ENCODE data around the gene WDR20. TPM values are rescaled to one million over a fixed set of nuclear protein-coding genes. Genes with fewer than 3 reads are reported as not detected.

The WDR20 gene
- total RNA-seq = 15.6 and 18.3 TPM in 2 replicates

GRCh38 chr14:102139286-102140026, at the start of gene WDR20:
WDR20 (plus strand) TSS chr14:102139897; CDS start chr14:102139924, 27 bp downstream.
- H3K27ac ChIP-seq (ENCODE audit: low read depth, low read length) = peak within 1 kb of the TSS; percentile 81
- peaks cover 47% of the 10 kb centered on the region for H3K79me2 ChIP-seq (ENCODE audit: insufficient read depth, low read length)
- no peaks in the 10 kb centered on the region for H3K9me3 ChIP-seq (ENCODE audit: low read depth, low read length)
- H3K27me3 ChIP-seq (ENCODE audit: insufficient read depth, low read length) = no peaks in the 10 kb centered on the region
- peak within 1 kb of the TSS; percentile 86 for H3K4me3 ChIP-seq (ENCODE audit: insufficient read depth, low read length)
- H3K36me3 ChIP-seq (ENCODE audit: insufficient read depth, low read length) = peaks cover 4% of the 10 kb centered on the region
- H3K4me2 ChIP-seq (ENCODE audit: insufficient read depth, low read length) = peak within 1 kb of the TSS; percentile 99
- peaks cover 19% of the 10 kb centered on the region for H3K4me1 ChIP-seq (ENCODE audit: insufficient read depth, low read length)
- peak; percentile 99 for DNase-seq (ENCODE audit: insufficient read length, low spot score, missing footprints)
- H4K20me1 ChIP-seq (ENCODE audit: insufficient read depth, low read length) = peaks cover 26% of the 10 kb centered on the region
- no peak for TF ChIP-seq CTCF (IDR thresholded peaks at IDR 0.05; ENCODE audit: extremely low read depth, low read depth, low read length)
- peak within 1 kb of the TSS; percentile 97 for H2AFZ ChIP-seq (ENCODE audit: low read length)

GRCh38 chr14:102090713-102091112, 49.0 kb upstream of the WDR20 start:
- no peak overlapping the region for H2AFZ ChIP-seq (ENCODE audit: low read length)
- no peaks in the 10 kb centered on the region for H3K9me3 ChIP-seq (ENCODE audit: low read depth, low read length)
- H4K20me1 ChIP-seq (ENCODE audit: insufficient read depth, low read length) = peaks cover 6% of the 10 kb centered on the region
- H3K4me3 ChIP-seq (ENCODE audit: insufficient read depth, low read length) = no peak overlapping the region
- DNase-seq (ENCODE audit: insufficient read length, low spot score, missing footprints) = no peak
- H3K4me2 ChIP-seq (ENCODE audit: insufficient read depth, low read length) = no peak overlapping the region
- no peak for TF ChIP-seq CTCF (IDR thresholded peaks at IDR 0.05; ENCODE audit: extremely low read depth, low read depth, low read length)
- H3K4me1 ChIP-seq (ENCODE audit: insufficient read depth, low read length) = peaks cover 15% of the 10 kb centered on the region
- no peaks in the 10 kb centered on the region for H3K27me3 ChIP-seq (ENCODE audit: insufficient read depth, low read length)
- no peak overlapping the region for H3K27ac ChIP-seq (ENCODE audit: low read depth, low read length)
- H3K36me3 ChIP-seq (ENCODE audit: insufficient read depth, low read length) = peaks cover 3% of the 10 kb centered on the region
- peaks cover 16% of the 10 kb centered on the region for H3K79me2 ChIP-seq (ENCODE audit: insufficient read depth, low read length)

- Histone ChIP-seq H3K9me3 (ENCODE audit: low read depth, low read length) (no peaks in the 10 kb centered on the region), H3K36me3 (ENCODE audit: insufficient read depth, low read length) (no peaks in the 10 kb centered on the region), H3K4me1 (ENCODE audit: insufficient read depth, low read length) (peaks cover 18% of the 10 kb centered on the region), H3K4me3 (ENCODE audit: insufficient read depth, low read length) (no peak overlapping the region), H3K27me3 (ENCODE audit: insufficient read depth, low read length) (no peaks in the 10 kb centered on the region), H2AFZ (ENCODE audit: low read length) (no peak overlapping the region), H3K79me2 (ENCODE audit: insufficient read depth, low read length) (peaks cover 6% of the 10 kb centered on the region), H4K20me1 (ENCODE audit: insufficient read depth, low read length) (no peaks in the 10 kb centered on the region), H3K27ac (ENCODE audit: low read depth, low read length) (no peak overlapping the region), H3K4me2 (ENCODE audit: insufficient read depth, low read length) (no peak overlapping the region)
- peak; percentile 30 for DNase-seq (ENCODE audit: insufficient read length, low spot score, missing footprints)
- TF ChIP-seq CTCF (IDR thresholded peaks at IDR 0.05; ENCODE audit: extremely low read depth, low read depth, low read length) = no peak
These were observed 46.9 kb upstream of the WDR20 start for GRCh38 chr14:102092806-102093205.

- no peak overlapping the region for H2AFZ ChIP-seq (ENCODE audit: low read length)
- H3K9me3 ChIP-seq (ENCODE audit: low read depth, low read length) = no peaks in the 10 kb centered on the region
- TF ChIP-seq CTCF (IDR thresholded peaks at IDR 0.05; ENCODE audit: extremely low read depth, low read depth, low read length) = no peak
These were observed 45.6 kb upstream of the WDR20 start for GRCh38 chr14:102094101-102094500.

More at GRCh38 chr14:102094101-102094500, 45.6 kb upstream of the WDR20 start:
- DNase-seq (ENCODE audit: insufficient read length, low spot score, missing footprints) = peak; percentile 21
- H3K27ac ChIP-seq (ENCODE audit: low read depth, low read length) = no peak overlapping the region
- H3K4me1 ChIP-seq (ENCODE audit: insufficient read depth, low read length) = peaks cover 12% of the 10 kb centered on the region
- no peaks in the 10 kb centered on the region for H3K36me3 ChIP-seq (ENCODE audit: insufficient read depth, low read length)
- no peak overlapping the region for H3K4me3 ChIP-seq (ENCODE audit: insufficient read depth, low read length)
- no peaks in the 10 kb centered on the region for H4K20me1 ChIP-seq (ENCODE audit: insufficient read depth, low read length)
- H3K79me2 ChIP-seq (ENCODE audit: insufficient read depth, low read length) = no peaks in the 10 kb centered on the region
- H3K4me2 ChIP-seq (ENCODE audit: insufficient read depth, low read length) = no peak overlapping the region
- H3K27me3 ChIP-seq (ENCODE audit: insufficient read depth, low read length) = no peaks in the 10 kb centered on the region

All from osteoblast (primary cell).